MM.1S (cell line): ENCODE measurements around the gene HIVEP1.

Experiments
- DNase-seq: peaks from one replicate; pipeline ENCODE4 v3.0.0-alpha.2; 2015
- H2AFZ ChIP-seq: fragments of 300-600 bp; sonication (generic); 2 replicates; pipeline ENCODE4 v1.6.0; 2016; ENCODE audit warnings: antibody characterized with exemption, low read length
- H3F3A ChIP-seq: fragments of 300-600 bp; sonication (generic); 2 replicates; pipeline ENCODE4 v1.6.1; 2016; ENCODE audit warnings: mild to moderate bottlenecking, antibody characterized with exemption, low read length, moderate library complexity, mixed read lengths; ENCODE audit not compliant: insufficient read depth
- H3K27ac ChIP-seq: fragments of 300-600 bp; sonication (generic); 2 replicates; pipeline ENCODE4 v1.5.1; 2016; ENCODE audit warnings: mild to moderate bottlenecking, low read length
- H3K27me3 ChIP-seq: fragments of 300-600 bp; sonication (generic); replicated peaks from 2 replicates; pipeline ENCODE4 v1.6.0; 2016; ENCODE audit warnings: low read length; ENCODE audit not compliant: insufficient read depth
- H3K36me3 ChIP-seq: fragments of 300-600 bp; sonication (generic); replicated peaks from 2 replicates; pipeline ENCODE4 v1.6.1; 2016; ENCODE audit warnings: mild to moderate bottlenecking, low read length, mixed read lengths; ENCODE audit not compliant: insufficient read depth
- H3K4me1 ChIP-seq: fragments of 300-600 bp; sonication (generic); 2 replicates; pipeline ENCODE4 v1.6.1; 2016; ENCODE audit warnings: low read length, mixed read lengths
- H3K4me2 ChIP-seq: fragments of 300-600 bp; sonication (generic); 2 replicates; pipeline ENCODE4 v1.6.0; 2016; ENCODE audit warnings: low read depth, low read length
- H3K4me3 ChIP-seq: fragments of 300-600 bp; sonication (generic); 2 replicates; pipeline ENCODE4 v1.5.1; 2016; ENCODE audit warnings: low read length, mixed read lengths
- H3K79me2 ChIP-seq: fragments of 300-600 bp; sonication (generic); 2 replicates; pipeline ENCODE4 v1.6.1; 2016; ENCODE audit warnings: mixed run types, low read length, mixed read lengths
- H3K9ac ChIP-seq: fragments of 300-600 bp; sonication (generic); 2 replicates; pipeline ENCODE4 v1.6.1; 2016; ENCODE audit warnings: low read length, mixed read lengths
- H3K9me2 ChIP-seq: fragments of 300-600 bp; sonication (generic); replicated peaks from 2 replicates; pipeline ENCODE4 v1.6.1; 2016; ENCODE audit warnings: mild to moderate bottlenecking, low read length, mixed read lengths; ENCODE audit not compliant: insufficient read depth
- H3K9me3 ChIP-seq: fragments of 300-600 bp; sonication (generic); replicated peaks from 2 replicates; pipeline ENCODE4 v1.6.1; 2016; ENCODE audit warnings: mild to moderate bottlenecking, low read length, mixed read lengths; ENCODE audit not compliant: insufficient read depth
- H4K20me1 ChIP-seq: fragments of 300-600 bp; sonication (generic); 2 replicates; pipeline ENCODE4 v1.6.1; 2016; ENCODE audit warnings: mild to moderate bottlenecking, low read length, moderate library complexity, mixed read lengths; ENCODE audit not compliant: insufficient read depth
- CTCF ChIP-seq: fragments of 300-600 bp; sonication (generic); IDR thresholded peaks from 2 replicates; pipeline ENCODE4 v1.5.1; 2016; ENCODE audit warnings: antibody characterized with exemption, low read length, mixed read lengths
- EZH2 ChIP-seq: fragments of 300-600 bp; sonication (generic); optimal IDR thresholded peaks from 2 replicates; pipeline ENCODE3; 2017; ENCODE audit warnings: low read depth, mild to moderate bottlenecking, antibody characterized with exemption, low read length, mixed read lengths
- EZH2phosphoT487 ChIP-seq: fragments of 300-600 bp; sonication (generic); IDR thresholded peaks from 2 replicates; pipeline ENCODE4 v1.6.1; 2018; ENCODE audit warnings: antibody characterized with exemption, low read length

The HIVEP1 gene

GRCh38 chr6:12030993-12031550 is 19.0 kb downstream of the HIVEP1 start:
- H3K9me2 ChIP-seq, result no peaks in the 10 kb centered on the region
- no peaks in the 10 kb centered on the region for H3K27me3 ChIP-seq
- no peak overlapping the region for H2AFZ ChIP-seq
- H3K9me3 ChIP-seq, result no peaks in the 10 kb centered on the region
- no peak overlapping the region for H3K9ac ChIP-seq
- H3K4me3 ChIP-seq, result no peak overlapping the region
- no peaks in the 10 kb centered on the region; the same call in 1 of the 2 replicates for H3K36me3 ChIP-seq
- peaks cover 98% of the 10 kb centered on the region for H3K79me2 ChIP-seq
- H3K4me1 ChIP-seq, result no peaks in the 10 kb centered on the region
- DNase-seq, result no peak
- no peak overlapping the region for H3K4me2 ChIP-seq
- H3K27ac ChIP-seq, result no peak overlapping the region
- no peaks in the 10 kb centered on the region for H3F3A ChIP-seq
- TF ChIP-seq EZH2phosphoT487 (no peak), CTCF (no peak), EZH2 (no peak)
- no peaks in the 10 kb centered on the region for H4K20me1 ChIP-seq

GRCh38 chr6:12032783-12033573 is 20.9 kb downstream of the HIVEP1 start:
- no peak overlapping the region for H3K4me3 ChIP-seq
- H3K9me2 ChIP-seq, result no peaks in the 10 kb centered on the region
- TF ChIP-seq CTCF (no peak), EZH2phosphoT487 (no peak), EZH2 (no peak)
- peaks cover 98% of the 10 kb centered on the region for H3K79me2 ChIP-seq
- H3K9me3 ChIP-seq, result no peaks in the 10 kb centered on the region
- no peaks in the 10 kb centered on the region for H4K20me1 ChIP-seq
- no peak overlapping the region for H3K9ac ChIP-seq
- no peak for DNase-seq
- H3F3A ChIP-seq, result no peaks in the 10 kb centered on the region
- H3K36me3 ChIP-seq, result no peaks in the 10 kb centered on the region; the same call in 1 of the 2 replicates
- H3K4me1 ChIP-seq, result no peaks in the 10 kb centered on the region
- no peak overlapping the region for H3K4me2 ChIP-seq
- H3K27me3 ChIP-seq, result no peaks in the 10 kb centered on the region
- no peak overlapping the region for H3K27ac ChIP-seq
- no peak overlapping the region for H2AFZ ChIP-seq

- no peaks in the 10 kb centered on the region; the same call in 1 of the 2 replicates for H3K36me3 ChIP-seq
- H4K20me1 ChIP-seq, result no peaks in the 10 kb centered on the region
- no peak for DNase-seq
- peaks cover 96% of the 10 kb centered on the region for H3K79me2 ChIP-seq
- H3K4me3 ChIP-seq, result no peak overlapping the region
- H3K27ac ChIP-seq, result no peak overlapping the region
- no peaks in the 10 kb centered on the region for H3F3A ChIP-seq
- no peak overlapping the region for H3K9ac ChIP-seq
- no peak overlapping the region for H2AFZ ChIP-seq
- H3K4me2 ChIP-seq, result no peak overlapping the region
- no peaks in the 10 kb centered on the region for H3K27me3 ChIP-seq
- TF ChIP-seq EZH2, result no peak
- no peak for TF ChIP-seq EZH2phosphoT487
- TF ChIP-seq CTCF, result no peak
- H3K4me1 ChIP-seq, result no peaks in the 10 kb centered on the region
- H3K9me3 ChIP-seq, result no peaks in the 10 kb centered on the region
- H3K9me2 ChIP-seq, result no peaks in the 10 kb centered on the region
These were observed 21.7 kb downstream of the HIVEP1 start for GRCh38 chr6:12033770-12034169.
